GM19025 (cell line): Measurements from ENCODE around the gene FHIT.

Experiments
- ATAC-seq: cut with Tn5 transposase; IDR thresholded peaks from one replicate; pipeline ENCODE4 v1.9.1; 2021; ENCODE audit warnings: mild to moderate bottlenecking, low read depth, moderate library complexity; ENCODE audit not compliant: unreplicated experiment

The FHIT gene

DNA sequence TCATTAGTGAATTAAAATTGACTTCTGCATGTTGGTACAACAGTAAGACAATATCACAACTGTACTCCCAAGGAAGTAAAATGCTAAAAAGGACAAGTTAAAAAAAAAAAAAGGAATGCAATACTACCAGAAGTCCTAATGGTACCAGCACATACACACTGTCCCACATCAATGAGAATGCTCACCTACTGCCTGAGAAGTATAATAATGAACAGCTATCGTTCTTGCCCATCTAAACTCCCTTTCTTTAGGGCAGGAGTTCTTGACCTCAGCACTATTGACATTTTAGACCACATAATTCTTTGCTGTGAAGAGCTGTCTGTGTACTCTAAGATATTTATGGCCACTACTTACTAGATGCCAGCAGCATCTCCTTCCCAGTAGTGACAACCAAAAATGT, 651.7 kb downstream of the FHIT start:
- ATAC-seq: no peak

- ATAC-seq: no peak
Measured at GRCh38 chr3:60598671-60599070, 652.6 kb downstream of the FHIT start.

- ATAC-seq: no peak
Measured at GRCh38 chr3:60594025-60594424, 657.2 kb downstream of the FHIT start.

DNA sequence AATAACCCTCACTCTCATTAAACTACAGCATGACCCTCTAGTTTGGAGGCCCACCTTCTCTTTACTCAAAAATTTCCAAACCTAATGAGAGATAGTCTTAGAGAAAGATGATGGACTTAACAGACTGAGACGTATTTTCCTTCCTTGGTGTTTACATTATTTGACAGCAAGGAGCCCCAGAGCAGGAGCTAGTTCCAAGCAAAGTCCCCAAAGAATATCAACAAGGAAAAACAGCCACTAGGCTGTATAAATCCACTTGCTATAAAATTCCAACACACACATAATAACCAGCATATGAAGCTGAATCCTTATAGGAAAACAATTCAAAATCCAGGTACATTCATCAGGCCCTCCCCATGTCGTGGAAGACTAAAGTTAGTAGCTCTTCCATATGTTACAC, 660.0 kb downstream of the FHIT start:
- no peak for ATAC-seq

DNA sequence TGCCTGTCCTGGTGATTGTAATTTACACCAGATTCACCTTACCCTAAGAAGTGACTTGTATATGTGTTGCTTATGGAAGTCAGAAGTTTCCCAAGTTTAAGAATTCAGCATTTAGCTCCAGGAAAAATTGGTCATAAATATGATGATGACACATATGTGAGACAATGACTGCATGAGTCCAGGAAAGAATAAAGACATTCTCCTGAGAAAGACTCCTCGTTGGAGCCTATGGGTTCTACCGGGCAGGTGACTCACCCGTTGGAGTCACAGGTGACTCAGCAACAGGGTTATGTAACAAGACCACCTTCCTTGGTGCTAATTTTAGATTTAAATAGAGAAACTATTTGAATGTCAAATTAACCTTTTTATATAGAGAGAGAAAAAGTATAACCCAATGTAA, 662.4 kb downstream of the FHIT start:
- ATAC-seq: no peak

- no peak for ATAC-seq
Measured at GRCh38 chr3:60585918-60586317, 665.3 kb downstream of the FHIT start.

DNA sequence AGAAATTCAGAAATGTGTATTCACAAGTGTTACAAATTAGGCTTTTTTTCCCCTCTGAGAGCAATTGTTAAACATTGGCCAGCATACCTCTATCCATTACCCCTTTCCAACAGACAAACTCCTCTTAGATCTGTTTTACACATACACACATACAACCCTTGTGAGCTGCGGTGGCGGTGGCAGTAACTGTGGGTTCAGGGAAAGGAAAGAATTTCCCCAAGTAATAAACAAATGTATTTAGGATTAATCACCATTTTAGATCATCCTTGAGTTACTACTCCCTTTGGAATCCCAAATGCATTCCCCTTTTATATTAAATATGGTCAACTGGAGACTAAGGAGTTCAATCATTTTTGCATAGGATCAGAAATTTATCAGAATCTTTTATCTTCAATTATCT, 667.0 kb downstream of the FHIT start:
- no peak for ATAC-seq

GRCh38 chr3:60582288-60582687, 669.0 kb downstream of the FHIT start:
- no peak for ATAC-seq

DNA sequence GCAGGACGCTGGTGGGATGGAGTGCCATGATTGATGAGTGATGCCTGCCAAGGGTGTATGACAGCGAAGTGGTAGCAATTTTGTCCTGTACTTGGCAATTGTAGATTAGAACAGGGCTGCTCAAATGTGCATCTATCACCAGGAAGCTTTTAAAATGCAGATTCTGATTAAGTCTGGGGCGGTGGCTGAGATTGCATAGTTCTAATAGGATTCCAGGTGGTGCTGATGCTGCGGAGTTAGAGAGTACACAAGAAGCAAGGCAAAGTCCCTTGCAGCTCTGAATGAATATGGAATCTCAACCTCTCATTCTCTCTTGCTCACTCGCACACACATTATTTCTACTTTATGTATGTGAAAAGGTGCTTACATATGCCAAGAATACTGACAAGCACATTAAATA, 670.4 kb downstream of the FHIT start:
- ATAC-seq: no peak

- ATAC-seq: no peak
Measured at GRCh38 chr3:60579734-60580133, 671.5 kb downstream of the FHIT start.

DNA sequence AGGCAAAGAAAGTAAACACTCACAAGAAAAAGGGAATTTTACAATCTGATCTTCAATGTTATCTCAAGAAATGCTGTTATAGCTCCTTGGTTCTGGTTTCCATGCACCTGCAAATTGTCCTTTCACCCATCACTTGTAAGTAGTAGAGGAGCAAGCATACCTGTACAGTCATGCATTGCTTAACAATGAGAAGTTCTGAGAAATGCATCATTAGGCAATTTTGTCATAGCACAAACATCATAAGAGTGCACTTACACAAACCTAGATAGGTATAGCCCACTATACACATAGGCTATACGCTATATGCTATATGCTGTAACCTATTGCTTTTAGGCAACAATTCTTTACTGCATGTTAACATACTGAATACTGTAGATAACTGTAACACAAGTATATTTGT, 672.3 kb downstream of the FHIT start:
- ATAC-seq: no peak

DNA sequence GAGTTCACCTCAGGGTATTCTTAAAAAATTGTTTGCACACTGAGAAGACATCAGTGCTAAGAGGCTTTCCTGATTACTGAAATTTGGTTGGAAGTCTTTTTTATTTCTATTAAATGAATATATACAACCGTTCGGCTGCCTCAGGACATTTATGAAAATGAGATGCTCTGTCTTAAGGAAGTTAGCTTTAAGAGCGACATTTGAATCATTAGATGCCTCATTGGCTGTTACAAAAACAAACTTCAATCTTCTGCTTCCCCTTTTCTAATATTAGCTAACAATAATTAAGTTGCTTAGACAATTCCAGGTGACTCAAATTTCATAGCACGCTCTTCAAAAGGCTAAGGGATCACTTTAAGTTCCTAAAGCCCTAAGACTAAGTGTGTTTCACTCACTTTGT, 673.7 kb downstream of the FHIT start:
- ATAC-seq: no peak

DNA sequence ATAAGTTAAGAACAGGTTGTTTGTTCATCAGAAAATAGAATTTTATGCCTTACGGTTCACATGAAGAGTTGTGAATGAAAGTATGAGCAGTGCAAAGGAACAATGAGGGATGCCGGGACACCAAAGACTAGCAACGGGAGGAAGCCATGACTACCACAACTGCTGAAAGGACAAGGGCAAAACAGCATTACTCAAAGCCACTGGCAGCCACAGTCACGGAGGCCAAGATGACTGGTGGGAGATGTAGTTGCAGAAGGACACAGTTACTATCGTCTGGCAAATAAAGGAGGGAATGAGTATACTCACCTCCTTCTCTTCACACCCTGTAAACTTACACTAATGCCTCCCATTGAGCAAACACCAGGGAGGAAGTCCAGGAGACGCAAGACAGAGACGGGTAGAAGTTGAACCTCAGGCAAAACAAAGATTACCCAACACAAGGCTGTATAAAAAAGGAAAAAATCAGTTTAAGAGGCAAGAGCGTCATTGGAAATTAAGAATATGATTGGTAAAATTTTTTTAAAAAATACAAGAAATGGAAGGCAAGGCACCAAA, 675.5 kb downstream of the FHIT start:
- no peak for ATAC-seq

GRCh38 chr3:60574046-60574769, 677.0 kb downstream of the FHIT start:
- no peak for ATAC-seq

DNA sequence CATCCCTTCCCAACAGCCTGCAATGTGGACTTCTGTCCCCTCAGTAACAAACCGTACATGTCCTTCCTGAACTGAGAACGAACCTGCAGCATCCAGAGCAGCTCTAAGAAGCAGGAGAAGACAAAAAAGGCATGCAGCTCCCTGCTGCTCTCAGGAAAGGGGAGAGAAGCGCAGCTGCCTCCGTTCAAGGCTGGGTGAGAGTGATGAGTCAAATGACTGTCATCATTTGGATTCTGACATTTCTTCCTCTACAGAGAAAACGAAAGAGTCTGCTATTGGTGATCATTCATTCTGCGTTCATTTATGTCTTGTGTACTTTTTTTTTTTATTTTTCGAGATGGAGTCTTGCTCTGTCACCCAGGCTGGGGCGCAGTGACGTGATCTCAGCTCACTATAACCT, 677.8 kb downstream of the FHIT start:
- no peak for ATAC-seq

DNA sequence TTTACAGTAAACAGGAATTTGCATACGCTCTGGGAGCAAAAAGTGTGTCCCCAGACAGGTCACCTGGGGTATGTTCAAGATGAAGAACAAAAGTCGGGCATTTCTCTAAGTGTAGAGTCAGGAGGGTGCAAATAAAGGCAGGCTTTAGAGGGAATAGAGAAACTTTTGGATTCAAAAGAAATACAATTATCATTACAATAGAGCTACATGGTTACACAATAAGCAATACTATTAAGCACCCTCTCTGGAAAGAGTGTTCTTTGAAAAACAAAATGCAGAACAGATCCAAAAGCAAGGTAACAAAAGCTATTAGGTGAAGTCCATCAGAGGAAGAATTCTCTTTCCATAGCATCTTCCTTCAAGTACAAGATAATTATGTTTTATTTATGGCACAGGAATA, 679.7 kb downstream of the FHIT start:
- no peak for ATAC-seq

DNA sequence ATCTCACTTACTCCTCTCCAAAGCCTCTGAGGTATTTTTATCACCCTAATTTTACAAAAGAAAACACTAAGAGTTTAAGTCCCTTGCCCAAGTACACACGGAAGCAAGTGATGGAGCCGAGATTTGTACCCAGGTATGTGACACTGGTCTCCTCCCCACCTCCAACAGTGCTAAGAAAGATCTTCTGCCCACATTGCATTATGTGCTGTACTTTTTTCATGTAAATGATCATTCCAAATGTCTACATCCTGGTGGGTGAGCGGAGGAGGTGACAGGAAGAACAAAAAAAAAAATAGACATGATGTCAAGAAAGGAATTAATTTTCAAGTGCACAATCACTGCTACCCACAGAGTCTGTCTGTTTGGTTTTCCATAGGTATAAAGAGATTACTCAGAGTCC, 694.1 kb downstream of the FHIT start:
- no peak for ATAC-seq

DNA sequence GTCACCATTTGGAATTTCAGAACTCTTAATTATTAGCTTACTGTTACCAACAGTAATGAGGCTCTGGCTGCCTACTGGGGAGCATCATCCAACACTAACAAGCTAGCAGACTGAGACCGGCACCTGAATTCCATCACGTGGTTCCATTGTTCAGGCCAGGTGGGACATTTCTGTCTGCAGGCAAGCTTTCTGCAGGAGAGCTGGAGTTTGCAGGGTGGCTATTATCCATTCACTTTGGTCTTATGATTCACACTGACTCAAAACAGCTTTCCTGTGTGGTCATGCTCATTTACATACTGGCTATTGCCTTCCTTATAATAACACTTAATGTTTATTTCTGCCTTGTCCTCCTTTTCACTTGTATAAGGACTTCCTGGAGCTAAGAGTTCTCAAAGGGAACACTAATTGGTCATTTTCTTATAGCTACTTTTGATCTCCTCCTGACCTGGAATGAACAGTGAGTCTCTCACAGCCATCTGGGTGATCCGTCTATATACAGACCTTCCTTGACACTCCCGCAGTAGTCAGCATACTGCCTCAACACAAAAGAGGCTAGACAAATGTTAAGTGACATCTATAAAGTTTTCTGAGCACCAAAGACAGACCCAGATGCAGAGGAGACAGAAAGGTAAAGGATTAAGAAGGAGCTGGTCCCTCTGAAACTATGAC, 695.4 kb downstream of the FHIT start:
- ATAC-seq: peak; percentile 83

- no peak for ATAC-seq
Measured at GRCh38 chr3:60553144-60553543, 698.1 kb downstream of the FHIT start.

DNA sequence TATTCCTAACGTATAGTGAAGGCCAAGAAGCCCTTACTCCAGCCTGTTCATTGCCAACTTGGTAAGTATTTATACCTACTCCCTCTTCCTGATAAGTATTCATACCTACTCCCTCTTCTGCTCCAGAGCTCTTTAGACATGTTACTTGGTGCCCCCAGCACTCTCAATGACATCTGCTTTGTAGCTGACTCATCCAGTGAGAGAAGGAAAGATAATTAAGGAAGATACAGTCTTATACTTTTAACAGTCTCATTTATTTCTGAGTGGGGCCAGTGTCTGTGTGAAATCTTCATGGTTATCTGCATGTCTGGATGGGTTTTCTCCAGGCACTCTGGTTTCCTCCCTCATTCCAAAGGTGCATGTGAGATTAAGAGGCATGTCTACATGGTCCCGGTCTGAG, 698.7 kb downstream of the FHIT start:
- no peak for ATAC-seq

DNA sequence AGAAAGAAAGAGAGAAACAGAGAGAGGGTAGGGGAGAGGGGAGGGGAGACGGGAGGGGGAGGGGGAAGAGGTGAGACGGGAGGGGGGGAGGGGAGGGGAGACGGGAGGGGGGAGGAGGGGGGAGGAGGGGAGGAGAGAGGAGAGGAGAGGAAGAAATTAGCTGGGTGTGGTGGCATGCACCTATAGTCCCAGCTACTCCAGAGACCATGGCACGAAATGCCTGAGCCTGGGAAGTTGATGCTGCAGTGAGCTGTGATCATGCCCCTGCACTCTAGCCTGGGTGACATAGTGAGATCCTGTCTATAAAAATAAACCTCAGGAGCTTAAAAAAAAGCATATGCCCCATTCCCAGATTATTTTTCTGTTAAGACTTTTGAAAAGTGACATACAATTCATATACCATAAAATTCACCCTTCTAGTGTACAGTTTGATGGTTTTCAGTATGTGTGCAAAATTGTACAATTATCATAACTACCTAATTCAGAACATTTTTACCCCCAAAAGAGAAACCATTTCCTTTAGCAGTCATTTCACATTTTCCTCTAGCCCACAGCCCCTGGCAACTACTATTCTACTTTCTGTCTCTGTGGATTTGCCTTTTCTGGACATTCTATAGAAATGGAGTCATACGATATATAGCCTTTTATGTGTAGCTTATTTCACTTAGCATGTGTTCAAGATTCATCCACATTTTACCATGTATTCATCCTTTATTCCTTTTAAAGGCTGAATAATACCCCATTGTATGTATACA, 699.6 kb downstream of the FHIT start:
- no peak for ATAC-seq
